ENCODE measurements around the gene UBAP2.
A peak's percentile ranks its signal among the peaks of the same experiment; 100 is the strongest.

Gene UBAP2

DNA sequence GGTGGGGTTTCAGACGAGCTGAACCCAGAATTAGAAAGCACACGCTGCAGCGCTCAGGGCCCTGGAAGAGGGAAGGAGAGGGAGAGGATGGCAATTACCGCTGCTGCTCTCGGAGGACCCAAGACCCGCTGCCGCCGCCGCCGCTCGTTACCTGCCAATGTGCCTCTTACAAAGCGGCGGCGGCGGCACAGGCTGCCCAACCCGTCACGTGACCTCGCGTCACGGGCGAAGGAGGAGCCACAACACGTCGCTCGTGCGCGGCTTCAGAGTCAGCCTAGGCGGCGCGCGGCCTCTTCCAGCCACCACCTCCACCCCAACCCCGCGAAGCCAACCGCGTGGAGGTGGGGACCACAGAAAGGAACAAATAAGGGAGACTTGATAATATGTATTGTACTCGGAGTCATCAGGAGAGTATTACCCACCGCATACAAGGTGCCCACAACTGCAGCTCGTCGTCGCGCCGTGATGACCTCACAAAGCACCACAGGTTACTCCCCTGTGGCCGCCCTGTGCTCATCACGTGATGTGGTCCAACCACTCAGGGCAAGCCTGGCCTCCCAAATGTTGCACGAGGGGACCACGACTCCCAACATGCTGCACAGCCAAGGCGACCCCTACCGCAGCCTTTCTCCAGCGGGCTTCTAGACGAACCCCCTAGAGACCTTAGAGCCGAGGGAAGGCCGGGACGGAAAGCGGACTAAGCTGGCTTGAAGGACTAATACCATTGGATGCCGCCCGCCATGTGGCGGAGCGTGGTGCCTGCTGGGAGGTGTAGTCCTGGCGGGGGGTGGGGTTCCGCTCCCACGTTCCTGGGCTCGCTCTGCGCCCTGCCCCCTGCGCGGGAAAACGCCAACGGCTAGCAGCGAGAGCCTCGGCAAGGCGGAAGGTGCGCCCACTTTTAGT is at the start of gene UBAP2:
UBAP2 (minus strand) TSS at position 161 of the 903 bp plus-strand sequence. CDS start 31,739 bp downstream, outside the sequence.
- DNase-seq: peak; percentile 96 to 97

- no peak for DNase-seq
These were observed 49.6 kb upstream of the UBAP2 start for GRCh38 chr9:34098307-34098706.

- DNase-seq: no peak
These were observed 49.2 kb upstream of the UBAP2 start for GRCh38 chr9:34097865-34098264.

DNA sequence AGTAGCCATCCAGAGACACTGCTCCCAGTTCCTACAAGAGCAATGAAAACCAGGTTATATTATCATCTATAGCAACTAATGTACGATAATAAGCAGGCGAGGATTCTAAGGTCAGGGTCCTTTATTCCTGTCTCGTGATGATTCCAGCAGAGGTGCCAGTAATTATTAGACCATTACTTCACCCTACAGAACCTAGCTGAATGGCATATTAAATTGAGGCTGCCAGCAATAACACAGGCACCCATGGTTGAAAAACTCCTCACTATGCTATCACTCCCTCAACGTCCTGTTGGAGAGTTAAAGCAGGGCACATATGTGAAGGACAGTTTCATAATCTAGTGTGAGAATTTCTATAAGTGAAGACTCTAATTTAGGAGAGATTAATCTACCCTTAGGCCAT is 48.1 kb upstream of the UBAP2 start:
- DNase-seq: no peak

DNA sequence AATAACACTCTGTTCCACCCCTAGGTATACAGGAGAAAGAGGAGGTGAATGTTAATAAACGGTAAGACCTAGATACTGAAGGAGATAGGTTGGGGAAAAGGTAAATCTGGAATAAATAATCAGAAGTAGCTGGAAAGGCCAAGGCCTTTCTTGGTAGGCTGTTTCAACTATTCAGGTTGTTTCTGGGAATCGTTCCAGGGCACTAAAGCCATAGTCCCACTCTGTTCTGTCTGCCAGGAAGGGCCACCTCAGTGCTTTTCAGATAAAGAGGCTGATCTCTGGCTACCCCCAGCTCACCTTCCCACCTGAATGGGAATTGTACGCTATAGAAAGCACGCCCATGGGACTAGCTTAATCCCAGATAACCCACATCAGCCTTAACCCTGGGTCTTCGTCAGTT is 44.9 kb upstream of the UBAP2 start:
- no peak for DNase-seq

- no peak for DNase-seq
These were observed 40.6 kb upstream of the UBAP2 start for GRCh38 chr9:34089311-34089710.

DNA sequence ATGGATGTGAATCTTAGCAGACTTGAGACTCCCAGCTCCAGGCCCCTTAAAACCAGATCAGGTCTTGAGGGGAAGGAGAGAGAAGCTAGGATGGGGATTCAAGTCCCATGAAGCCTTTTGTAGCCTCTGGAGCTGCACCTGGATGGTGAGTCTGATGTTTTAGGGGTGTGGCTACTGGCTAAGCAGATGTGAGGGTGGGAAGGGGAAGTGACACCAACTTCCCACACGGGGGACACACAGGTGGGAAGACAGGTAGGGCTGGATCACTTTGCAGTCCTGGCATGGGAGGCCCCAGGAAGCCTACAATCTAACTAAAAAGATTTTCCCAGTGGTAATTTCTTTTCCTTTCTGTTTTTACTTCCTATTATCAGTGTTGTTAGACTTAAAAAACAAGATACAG is 38.7 kb upstream of the UBAP2 start:
- DNase-seq: no peak

GRCh38 chr9:34086864-34087263 is 38.2 kb upstream of the UBAP2 start:
- DNase-seq: no peak

GRCh38 chr9:34085581-34086500 is 37.2 kb upstream of the UBAP2 start:
- no peak for DNase-seq

GRCh38 chr9:34084562-34084961 is 35.9 kb upstream of the UBAP2 start:
- DNase-seq: no peak

- DNase-seq: no peak
These were observed 30.5 kb upstream of the UBAP2 start for GRCh38 chr9:34079181-34079580.

- no peak for DNase-seq
These were observed 24.3 kb upstream of the UBAP2 start for GRCh38 chr9:34072868-34073590.

GRCh38 chr9:34072410-34072809 is 23.7 kb upstream of the UBAP2 start:
- DNase-seq: no peak

DNA sequence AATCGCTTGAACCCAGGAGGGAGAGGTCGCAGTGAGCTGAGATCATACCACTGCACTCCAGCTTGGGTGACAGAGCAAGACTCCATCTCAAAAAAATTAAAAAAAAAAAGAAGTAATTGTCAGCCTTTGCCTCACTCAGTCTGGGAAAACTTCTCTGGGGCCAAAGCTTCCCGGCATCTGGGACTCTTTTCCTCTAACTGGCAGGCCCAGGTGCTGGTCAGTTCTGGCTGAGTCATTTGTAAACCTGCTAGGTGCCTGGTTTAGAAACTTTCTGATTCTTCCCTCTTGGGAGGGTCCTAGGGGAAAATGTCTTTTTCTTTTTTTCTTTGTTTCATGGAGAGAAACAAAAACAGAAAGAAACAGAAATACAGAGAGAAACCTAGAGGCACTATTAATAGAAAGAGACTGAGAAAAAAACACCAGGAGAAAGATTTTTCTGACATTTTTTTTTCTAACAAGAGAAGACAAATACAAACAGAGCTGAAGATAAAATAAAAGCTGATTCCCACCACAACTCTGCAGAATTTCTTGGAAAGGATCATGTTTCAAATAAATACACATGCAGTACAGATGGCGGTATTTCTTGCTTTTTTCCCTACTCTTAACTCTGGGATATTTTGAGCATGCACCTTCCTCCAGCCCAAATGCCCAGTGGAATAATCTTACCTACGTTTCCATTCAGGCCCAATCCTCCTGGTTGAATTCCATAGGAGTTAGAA is 22.1 kb upstream of the UBAP2 start:
- DNase-seq: no peak

DNA sequence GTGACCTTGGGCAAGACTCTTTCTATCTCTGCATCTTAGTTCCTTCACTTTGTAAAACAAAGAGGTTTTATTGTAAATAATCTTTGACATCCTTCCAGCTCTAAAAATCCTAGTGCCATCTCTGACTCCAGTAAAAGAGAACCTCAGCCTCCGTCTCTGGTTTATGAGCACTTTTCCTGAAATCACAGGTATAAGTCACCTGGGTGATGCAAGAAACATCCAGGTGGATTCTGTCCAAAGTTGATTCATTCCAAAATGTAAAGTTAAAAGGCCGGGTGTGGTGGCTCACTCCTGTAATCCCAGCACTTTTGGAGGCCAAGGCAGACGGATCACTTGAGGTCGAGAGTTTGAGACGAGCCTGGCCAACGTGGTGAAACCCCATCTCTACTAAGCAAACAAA is 21.1 kb upstream of the UBAP2 start:
- DNase-seq: no peak

DNA sequence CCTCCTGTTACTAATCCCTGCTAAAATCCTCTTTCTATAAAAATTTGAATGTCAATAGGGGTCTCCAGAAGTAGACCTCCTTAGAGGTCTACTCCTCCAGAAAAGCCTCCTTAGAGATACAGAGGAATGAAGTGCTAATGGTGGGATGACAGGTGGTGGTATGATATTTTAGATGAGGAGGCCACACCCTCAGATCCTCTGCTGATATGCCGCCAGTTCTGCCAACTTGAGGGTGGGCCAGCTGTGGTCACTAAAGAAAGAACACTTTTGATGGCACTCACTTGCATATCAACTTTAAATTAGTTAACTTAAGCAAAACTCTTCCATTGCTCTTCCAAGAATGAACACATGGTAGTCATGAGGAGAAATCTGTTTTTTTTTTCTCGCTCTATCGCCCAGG is 16.9 kb upstream of the UBAP2 start:
- DNase-seq: no peak

DNA sequence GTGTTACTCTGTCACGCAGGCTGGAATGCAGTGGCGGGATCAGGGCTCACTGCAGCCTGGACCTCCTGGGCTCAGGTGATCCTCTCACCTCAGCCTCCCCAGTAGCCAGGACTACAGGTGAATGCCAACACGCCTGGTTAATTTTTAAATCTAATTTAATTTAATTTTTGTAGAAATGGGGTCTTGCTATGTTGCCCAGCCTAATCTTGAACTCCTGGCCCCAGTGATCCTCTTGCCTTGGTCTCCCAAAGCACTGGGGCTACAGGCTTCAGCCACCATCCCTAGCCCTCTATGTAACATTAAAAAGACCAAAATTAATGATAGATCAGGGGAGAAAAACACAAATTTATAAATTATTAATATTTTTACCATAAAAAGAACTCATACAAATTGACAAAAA is 11.3 kb upstream of the UBAP2 start:
- no peak for DNase-seq

DNA sequence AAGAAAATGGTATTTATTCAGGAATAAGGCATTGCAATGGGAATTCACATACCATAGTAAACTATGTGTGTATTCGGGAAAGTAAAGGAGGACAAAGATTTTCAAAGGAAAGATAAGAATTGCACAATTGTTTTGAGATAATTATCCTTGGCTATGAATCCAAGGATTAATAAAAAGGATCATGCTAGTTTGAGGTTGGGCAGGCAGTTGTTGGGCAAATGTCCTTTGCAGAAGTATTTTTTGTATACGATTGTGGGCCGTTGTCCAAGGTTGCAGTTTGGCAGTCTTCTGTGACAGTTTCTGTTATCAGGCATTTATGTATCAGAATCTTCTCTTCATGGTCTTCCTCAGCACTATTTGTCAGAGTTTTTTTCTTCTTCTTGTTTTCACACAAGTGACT is 10.6 kb upstream of the UBAP2 start:
- no peak for DNase-seq

DNA sequence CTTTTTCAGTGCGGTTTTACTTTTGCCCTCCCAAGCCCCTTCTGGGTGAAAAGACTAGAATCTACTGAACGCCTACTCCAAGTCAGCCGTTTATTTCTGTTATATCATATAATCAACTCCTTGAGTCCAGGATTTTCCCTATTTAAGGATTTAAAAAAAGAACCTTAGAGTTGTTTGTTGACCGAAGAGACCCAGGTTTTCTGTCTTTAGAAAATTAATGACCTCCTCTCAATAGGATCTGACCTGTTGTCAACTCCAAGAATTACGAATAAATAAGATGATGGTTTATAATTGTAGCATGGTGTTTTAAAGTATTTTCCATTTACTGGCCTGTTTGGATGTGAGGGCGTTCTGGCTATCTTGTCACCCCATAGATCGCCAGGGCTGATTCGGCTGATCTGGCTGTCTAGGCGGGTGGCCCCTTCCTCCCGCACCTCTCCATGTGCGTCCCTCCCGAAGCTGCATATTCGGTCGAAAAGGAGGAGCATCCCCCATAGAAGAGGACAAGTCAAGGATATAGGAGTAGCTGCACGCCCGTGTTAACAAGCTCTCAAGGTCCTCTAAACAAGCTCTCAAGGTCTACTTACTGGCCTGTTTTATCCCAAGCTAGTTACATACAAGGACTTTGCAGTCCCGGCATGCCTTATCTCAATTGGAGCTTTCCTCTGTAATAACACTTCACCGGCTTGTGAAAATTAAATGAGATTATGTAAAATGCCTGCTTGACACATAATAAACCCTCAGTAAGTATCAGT is 1.1 kb upstream of the UBAP2 start:
- peak in 1 of 2 donors; percentile 19 for DNase-seq

DNA sequence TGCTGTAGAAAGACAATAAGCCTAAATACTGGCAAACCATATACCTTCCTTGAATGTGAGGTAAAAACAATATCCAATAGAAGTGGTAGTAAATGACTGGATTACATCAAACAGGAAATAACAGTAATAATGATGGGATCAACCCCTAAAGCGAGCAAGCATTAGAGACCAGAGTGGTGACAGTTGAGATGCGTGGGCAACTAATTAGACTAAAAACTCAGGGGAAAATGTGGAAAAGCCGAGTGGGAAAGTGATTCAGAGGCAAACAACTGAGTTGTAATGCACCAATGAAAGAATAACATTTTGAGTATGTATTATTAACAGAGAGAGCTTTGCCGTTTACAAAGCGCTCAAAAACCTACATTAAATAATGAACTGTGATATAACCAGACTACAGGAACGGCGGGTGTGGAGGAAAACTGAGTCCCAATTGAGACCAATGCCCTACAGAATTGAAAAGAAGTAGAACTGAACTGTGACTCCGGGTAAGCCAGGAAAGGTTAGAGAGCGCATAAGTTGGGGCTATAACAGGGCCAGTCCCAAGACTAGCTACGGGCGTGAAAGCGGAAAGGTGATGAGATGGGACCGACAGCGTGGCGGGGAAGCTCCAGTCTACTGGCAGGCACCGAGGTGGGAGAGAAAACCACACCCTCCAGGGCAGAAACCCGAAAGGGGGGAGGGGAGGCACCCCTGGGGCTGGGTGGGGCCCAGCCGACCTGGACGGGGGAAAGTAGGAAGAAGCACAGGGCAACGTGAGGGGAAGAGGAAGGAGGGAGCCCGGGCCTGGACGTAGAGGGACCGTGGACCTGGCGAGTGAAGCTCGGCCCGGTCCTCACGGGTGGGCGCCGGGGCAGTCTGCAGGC is 592 bp downstream of the UBAP2 start:
- DNase-seq: peak; percentile 64 to 68

All from stimulated activated CD4-positive, alpha-beta T cell treated with anti-CD3 and anti-CD28 coated beads, Interleukin-2, amount 100 ng/mL, for 24 hours (primary cell).